ENCODE measurements around the gene PCBP3.

PCBP3 gene

DNA sequence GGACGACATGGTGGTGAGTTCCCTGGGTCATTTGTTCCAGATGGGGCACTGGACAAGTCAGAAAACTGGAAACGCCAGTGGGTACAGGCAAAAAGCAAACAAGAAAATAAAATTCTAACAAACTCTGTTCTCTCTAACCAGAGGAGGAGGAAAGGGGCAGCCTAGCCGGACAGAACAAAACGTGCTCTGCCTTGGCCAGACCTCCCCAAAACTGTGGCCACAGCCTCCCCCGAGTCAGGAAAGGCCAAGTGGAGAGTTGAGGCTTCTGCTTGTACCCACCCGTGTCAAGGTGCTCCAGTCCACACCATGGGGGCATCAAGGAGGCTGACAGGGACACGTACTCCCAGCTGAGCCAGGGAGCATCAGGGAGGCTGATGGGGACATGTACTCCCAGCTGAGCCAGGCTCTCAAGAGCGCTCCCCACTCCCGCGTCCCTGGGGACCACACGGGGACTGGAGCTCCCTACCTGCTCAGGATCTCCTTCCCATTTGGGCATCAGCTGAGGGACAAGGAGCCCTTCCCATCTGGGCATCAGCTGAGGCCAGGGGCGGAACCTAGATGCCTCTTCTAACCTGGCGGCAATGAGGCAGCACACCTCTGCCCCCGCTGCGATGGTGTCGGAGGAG is 183.3 kb downstream of the PCBP3 start:
- TF ChIP-seq CTCF (IDR thresholded peaks at IDR 0.05; ENCODE audit: low read depth, low read length): no peak
- DNase-seq (ENCODE audit: low read depth in 2 of 2): no peak

GRCh38 chr21:45827302-45827692 is 183.8 kb downstream of the PCBP3 start:
- DNase-seq (ENCODE audit: low read depth in 2 of 2): no peak
- H3K4me3 ChIP-seq (replicated peaks in 1 of 2; ENCODE audit: low read depth in 2 of 2, low read length in 2 of 2): no peak overlapping the region
- TF ChIP-seq CTCF (IDR thresholded peaks at IDR 0.05; ENCODE audit: low read depth, low read length): no peak

More for the DNA sequence above, 183.3 kb downstream of the PCBP3 start:
- H3K4me3 ChIP-seq (replicated peaks in 1 of 2; ENCODE audit: low read depth in 2 of 2, low read length in 2 of 2): no peak overlapping the region

GRCh38 chr21:45827881-45828579 is 184.5 kb downstream of the PCBP3 start:
- H3K4me3 ChIP-seq (replicated peaks in 1 of 2; ENCODE audit: low read depth in 2 of 2, low read length in 2 of 2): no peak overlapping the region
- no peak for DNase-seq (ENCODE audit: low read depth in 2 of 2)
- no peak for TF ChIP-seq CTCF (IDR thresholded peaks at IDR 0.05; ENCODE audit: low read depth, low read length)

GRCh38 chr21:45828580-45829570 is 185.3 kb downstream of the PCBP3 start:
- no peak overlapping the region for H3K4me3 ChIP-seq (replicated peaks in 1 of 2; ENCODE audit: low read depth in 2 of 2, low read length in 2 of 2)
- no peak for TF ChIP-seq CTCF (IDR thresholded peaks at IDR 0.05; ENCODE audit: low read depth, low read length)
- DNase-seq (ENCODE audit: low read depth in 2 of 2): no peak

- no peak overlapping the region for H3K4me3 ChIP-seq (replicated peaks in 1 of 2; ENCODE audit: low read depth in 2 of 2, low read length in 2 of 2)
- no peak for TF ChIP-seq CTCF (IDR thresholded peaks at IDR 0.05; ENCODE audit: low read depth, low read length)
- no peak for DNase-seq (ENCODE audit: low read depth in 2 of 2)
Observed at GRCh38 chr21:45829668-45830067, 186.1 kb downstream of the PCBP3 start.

- no peak for TF ChIP-seq CTCF (IDR thresholded peaks at IDR 0.05; ENCODE audit: low read depth, low read length)
- DNase-seq (ENCODE audit: low read depth in 2 of 2): no peak
Observed at GRCh38 chr21:45830221-45830640, 186.7 kb downstream of the PCBP3 start.

More at GRCh38 chr21:45830221-45830640, 186.7 kb downstream of the PCBP3 start:
- no peak overlapping the region for H3K4me3 ChIP-seq (replicated peaks in 1 of 2; ENCODE audit: low read depth in 2 of 2, low read length in 2 of 2)

Measured in cardiac fibroblast (primary cell).